GM19238 (cell line): Measurements from ENCODE around the gene TREML4.
A peak's percentile ranks its signal among the peaks of the same experiment; 100 is the strongest.
"Not testable (repeated sequence)": the region's sequence is repeated elsewhere in the genome, so short reads cannot be mapped to it uniquely, and the experiment has no call there.

Experiments used
- DNase-seq: peaks from one replicate; pipeline ENCODE4 v3.0.0; 2011; ENCODE audit warnings: low spot score; ENCODE audit not compliant: insufficient read length

The TREML4 gene, protein sequence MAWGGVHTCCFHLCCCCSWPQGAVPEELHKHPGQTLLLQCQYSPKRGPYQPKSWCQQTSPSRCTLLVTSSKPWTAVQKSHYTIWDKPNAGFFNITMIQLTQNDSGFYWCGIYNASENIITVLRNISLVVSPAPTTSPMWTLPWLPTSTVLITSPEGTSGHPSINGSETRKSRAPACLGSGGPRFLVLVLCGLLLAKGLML

DNA sequence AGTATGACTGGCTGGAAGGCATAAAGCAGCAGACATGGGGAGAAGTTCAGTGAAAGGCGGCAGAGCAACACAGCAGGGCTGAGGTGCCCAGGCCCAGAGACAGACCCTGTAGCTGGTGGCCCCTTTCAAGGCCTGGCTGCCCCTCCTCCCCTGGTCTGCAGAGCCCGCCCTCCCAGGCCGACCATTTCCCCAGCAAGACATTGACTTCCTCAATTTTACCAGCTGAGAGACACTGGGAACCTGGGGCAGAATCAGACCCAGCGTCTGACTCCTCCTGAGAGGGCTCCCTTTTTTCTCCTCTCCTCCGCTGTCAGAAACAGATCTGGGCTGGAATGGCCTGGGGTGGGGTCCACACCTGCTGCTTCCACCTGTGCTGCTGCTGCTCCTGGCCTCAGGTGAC is at the start of gene TREML4:
TSS of gene TREML4 (plus strand) at position 254 of the 400 bp plus-strand sequence. CDS start at position 333, 79 bp downstream.
- no peak for DNase-seq

DNA sequence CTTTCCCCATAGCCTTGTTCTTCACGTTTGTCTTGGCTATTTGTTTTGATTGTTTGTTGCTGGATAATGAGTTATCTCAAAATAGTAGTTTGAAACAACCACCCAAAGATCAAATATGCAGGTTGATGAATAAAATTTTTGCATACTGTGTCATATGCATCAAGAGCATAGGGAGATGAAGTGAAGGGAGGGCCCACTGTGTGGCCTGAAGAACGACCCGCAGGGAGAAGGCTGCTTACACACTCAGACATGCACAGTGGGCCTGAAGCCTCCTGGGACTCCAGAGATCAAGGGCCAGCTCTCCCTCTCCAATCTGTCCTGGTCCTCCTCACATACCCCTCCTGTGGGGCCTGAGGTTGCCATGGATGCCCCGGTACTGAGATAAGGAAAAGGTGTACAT is 49.0 kb upstream of the TREML4 start:
- DNase-seq: no peak

DNA sequence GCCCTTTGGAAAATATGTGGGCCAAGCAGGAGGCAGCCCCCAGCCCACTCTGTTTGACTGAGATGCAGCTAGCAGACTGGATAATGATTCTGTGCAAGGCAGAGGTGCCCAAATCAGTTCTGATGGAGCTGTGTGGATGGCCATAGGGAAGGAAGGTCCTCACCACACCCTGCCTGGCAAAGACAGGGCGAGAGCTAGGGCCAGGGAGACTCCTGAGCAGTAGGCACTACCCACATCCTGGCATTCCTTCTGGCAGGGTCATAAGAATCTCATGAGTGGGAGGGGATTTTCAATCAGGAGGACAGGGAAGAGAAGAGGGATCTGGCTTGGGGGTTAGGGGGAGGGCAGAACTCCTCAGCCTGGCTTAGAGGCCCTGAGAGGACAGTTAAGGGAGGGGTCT is 46.6 kb upstream of the TREML4 start:
- no peak for DNase-seq

DNA sequence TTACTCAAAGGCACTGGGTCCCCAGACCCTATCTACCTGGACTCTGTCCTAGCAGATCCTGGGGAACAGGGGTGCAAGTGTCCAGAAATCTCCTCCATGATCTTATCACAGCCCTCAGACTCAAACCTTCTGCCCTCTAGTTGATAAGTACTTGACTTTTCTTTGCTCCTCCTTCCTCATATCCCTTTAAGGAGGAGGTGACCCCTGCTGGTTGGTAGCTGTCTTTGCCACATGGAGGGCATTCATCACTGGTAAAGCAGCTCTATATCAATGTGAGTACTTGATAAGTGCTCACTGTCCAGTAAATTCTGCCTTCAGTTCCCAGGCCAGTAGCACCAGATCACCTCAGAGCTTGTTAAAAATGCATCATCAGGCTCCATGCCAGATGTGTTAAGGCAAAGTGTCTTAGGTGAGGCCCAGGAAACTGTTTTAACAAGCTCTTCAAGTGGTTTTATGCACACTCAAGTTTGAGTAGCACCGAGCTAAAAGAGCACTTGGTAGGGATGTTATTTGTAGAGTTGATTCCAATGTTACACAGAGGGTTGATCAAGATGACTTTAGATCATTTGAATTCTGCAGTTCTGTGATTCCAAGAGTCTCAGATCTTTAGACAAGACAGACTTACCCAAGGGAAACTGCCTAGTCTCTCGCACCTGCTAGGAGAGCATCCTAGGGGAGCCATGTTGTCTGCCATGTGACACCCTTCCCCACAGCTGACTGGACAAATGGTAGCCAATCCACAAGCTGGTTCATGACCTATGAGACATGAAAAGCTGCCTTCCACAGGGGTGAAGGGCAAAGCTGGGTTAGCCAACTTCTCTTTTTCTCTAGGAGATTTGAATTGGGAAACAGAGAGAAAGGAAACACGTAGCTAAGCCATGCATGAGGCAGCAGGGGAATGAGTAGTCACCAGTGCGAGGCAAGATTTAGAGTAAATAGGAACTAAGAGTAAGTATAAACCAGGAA is 45.8 kb upstream of the TREML4 start:
- peak; percentile 34 for DNase-seq

DNA sequence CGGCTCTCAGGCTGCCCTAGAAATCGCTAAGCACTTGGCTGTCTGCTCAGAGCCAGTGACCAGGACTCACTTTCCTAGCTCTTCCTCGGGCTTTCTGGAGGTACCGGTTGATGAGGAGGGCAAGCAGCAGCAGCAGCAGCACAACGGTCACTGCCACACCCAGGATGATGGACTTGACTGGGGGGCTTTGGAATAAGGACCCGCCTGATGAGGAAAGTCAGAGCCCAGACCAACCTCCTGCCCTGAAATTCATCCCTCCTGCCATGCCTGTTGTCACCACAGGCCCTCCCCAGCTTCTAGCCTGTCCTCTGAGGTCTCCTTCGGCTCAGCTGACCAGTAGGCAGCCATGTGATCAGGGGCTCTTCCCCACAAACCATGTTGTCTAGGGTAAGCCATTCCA is 43.4 kb upstream of the TREML4 start:
- no peak for DNase-seq

DNA sequence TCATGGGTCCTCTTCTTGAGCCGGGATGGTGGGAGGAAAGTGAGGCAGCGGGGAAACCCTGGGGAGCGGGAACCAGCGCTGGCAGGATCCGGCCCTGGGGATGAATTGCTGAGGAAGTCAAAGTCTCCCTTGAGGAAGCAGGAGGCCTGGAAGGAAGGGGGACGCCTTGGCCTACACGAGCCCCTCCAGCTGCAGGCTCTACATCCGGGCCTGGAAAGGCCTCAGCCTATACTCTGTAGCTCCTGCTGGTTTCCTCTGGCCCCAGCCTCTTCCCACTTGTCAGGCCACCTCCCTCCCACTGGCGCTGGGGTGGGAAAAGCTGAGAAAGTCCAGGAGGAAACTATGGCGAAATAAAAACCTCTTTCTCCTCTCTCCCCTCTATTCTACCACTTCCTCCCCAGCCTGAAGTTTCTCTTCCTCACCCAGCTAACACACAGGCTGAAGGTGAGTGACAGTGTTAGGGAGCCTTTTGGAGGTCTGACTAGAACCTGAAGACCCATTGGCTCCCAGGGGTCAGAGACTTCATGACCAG is 42.1 kb upstream of the TREML4 start:
- no peak for DNase-seq

DNA sequence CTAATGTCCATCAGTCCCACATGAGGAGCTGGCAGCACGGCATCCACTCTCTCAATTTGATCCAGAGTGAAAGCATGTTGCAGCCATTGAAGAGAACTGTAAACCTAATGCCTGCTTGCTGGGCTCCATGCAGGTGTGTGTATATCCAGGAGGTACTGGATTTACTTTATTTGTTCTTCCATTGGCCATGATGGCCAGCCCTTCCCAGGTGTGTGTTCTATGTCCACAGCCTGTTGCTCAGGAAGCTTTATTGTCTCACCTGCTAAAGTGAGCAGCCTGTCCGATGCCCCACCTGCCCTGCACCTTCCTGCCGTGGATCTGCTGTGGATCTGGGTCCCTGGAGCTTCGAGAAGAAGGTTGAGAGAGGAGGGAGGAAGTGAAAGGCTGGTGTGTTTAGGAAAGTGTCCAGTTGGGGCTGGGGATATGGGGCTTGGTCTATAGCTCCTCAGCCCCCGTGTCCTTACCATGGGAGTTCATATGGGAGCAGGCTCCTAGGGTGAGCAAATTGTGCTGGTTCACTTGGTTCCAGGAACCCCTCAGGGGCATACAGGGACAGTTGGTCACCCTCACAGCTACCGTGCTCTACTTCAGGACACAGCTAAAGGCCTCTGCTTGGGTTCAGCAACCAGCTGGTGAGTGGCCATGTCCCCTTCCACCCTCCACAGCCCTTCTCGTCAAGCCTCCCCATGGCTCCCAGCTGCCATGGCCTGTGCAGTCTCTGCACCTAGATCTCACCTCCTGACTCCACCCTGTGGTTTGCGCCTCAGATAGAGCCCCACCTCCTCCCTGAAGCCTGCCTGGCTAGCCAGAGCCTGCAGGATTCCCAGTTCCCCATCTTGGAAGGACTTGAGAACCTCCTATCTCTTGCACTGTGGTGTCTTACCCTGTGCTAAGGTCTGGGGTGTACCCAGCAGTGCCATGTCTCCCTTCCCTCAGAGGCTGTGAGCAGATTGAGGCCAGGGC is 39.9 kb upstream of the TREML4 start:
- DNase-seq: no peak

DNA sequence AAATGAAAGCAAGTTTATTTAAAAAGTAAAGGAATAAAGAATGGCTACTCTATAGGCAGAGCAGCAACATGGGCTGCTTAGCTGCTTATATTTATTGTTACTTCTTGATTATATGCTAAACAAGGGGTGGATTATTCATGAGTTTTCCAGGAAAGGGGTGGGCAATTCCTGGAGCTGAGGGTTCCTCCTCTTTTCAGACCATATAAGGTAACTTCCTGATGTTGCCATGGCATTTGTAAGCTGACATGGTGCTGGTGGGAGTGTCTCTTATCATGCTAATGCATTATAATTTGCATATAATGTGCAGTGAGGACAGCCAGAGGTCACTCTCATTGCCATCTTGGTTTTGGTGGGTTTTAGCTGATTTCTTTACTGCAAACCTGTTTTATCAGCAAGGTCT is 39.1 kb upstream of the TREML4 start:
- not testable (repeated sequence) for DNase-seq

DNA sequence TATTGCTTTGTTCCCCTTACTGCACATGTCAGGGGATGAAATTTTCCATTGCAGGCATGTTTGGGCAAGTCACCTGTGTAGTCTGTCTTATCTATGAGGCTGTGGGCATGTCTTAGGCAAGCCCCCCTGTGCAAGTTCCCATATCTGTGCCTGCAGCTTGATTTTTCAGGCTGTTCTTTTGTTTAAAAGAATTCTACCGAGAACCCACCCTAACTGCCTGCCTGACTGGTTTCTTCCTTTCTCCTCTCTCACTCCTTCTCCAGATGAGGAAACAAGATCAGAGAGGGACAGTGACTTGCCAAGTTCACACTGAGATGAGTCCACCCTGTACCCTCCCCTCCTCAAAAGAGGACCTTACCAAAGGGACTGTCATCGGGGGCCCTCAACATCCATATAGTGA is 38.2 kb upstream of the TREML4 start:
- DNase-seq: no peak

DNA sequence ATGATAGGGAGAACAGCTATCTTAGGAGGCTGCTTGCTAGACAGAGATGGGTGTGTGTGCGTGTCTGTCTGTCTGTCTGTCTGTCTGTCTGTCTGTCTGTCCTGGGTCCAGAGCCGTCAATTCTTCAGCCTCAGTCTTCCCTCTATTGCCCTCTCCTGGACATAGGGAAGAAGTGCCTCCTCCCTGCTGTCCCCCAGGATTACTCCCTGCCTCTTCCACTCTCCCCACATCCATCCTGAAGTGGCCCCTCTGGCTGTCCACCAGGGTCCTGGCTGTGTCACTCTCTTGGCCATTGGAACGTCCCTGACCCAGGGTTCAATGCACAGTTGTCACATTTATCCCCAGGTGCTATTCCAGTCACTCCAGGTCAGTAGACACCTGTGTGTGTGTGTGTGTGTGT is 37.4 kb upstream of the TREML4 start:
- DNase-seq: no peak

DNA sequence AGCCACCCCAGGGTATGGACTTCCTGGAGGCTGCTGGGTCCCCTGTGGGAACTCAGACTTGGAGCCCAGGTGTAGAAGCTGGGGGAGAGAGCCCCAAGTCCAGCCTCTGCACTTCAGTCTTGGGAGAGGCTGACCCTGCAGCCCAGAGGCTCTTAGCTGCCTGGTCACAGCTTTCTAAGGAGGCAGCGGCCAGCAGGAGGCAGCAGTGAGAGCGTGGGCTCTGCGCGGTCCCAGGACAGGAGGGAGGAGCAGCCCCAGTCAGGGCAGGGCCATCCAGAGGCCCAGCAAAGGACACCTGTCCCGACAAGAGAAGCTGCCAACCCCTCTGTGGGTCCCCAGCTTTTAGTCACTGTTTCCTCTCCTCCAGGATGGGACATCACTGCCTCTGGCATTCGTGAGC is 36.6 kb upstream of the TREML4 start:
- DNase-seq: no peak

DNA sequence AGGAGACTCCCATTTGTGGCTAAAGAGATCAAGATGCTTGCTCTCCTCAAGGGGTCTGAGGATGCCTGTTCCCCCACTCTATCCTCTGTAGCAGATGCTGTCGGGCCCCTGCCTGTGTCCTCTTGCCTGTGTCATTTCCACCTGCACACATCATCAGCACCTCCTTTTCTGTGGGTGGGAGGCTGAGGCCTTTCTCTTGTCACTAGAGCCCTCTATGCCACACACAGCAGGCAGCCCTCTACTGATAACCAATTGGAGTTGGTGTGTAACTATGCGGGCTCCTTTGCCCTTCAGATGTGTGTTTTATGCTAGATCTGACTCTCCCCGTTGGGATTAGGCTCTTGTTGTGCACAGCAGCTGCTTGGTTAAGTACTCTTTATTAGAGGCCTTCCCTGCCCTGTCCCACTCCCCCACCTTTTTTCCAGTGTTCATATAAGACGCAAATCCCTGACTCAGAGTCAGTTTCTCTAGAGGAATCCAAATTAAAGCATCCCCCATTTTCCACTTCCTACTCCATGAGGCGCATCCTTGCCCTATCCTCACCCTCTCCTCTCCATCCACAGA is 34.9 kb upstream of the TREML4 start:
- no peak for DNase-seq

DNA sequence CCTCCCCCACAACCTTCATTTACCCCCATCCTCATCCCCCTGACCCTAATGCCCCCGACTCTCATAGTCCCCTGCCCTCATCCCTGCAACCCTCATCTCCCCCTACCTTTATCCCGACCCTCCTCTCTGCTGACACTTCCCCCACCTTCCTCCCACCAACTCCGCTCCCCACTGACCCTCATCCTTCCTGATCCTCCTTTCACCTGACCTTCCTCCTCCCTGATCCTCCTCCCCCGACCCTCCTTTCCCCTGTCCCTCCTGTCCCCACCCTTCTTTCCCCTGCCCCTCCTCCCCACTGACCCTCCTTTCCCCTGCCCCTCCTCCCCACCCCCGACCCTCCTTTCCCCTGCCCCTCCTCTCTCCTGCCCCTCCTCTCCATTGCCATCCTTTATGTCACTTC is 34.3 kb upstream of the TREML4 start:
- DNase-seq: no peak

DNA sequence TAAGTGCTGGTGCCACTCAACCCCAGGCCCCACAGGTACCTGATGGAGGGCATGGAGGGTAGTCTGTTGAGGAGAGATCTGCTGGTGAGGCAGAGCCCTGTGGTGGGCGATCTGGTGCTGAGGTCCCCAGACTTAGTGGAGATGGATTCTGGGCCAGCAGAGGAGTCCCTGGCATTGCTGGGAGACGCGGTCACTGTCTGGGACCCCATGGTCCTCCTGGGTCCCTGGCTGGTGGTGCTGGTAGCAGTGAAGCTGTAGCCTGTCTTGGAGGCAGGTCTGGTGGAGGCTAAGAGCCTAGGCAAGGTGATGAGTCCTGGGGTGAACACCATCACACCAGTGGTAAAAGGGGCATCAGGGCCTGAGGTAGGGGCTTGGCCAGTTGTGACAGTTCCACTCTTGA is 33.8 kb upstream of the TREML4 start:
- no peak for DNase-seq

DNA sequence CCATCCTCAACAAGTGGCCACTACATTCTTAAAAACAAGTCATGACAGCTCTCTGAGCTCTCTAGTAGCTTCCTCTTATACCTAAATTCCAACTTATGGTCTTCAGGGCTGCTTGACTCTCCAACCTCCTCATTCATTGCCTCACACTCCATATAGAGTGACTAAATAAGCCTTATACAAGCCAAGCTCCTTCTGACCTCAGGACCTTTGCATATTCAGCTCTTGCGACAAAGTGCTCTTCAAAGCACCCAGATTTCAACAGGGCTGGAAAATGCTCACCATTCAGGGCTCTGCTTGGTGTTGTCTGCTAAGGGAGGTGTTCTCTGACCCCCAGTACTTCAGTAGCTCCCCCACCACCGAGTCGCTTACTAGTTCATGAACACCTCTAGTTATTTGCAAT is 30.9 kb upstream of the TREML4 start:
- no peak for DNase-seq

DNA sequence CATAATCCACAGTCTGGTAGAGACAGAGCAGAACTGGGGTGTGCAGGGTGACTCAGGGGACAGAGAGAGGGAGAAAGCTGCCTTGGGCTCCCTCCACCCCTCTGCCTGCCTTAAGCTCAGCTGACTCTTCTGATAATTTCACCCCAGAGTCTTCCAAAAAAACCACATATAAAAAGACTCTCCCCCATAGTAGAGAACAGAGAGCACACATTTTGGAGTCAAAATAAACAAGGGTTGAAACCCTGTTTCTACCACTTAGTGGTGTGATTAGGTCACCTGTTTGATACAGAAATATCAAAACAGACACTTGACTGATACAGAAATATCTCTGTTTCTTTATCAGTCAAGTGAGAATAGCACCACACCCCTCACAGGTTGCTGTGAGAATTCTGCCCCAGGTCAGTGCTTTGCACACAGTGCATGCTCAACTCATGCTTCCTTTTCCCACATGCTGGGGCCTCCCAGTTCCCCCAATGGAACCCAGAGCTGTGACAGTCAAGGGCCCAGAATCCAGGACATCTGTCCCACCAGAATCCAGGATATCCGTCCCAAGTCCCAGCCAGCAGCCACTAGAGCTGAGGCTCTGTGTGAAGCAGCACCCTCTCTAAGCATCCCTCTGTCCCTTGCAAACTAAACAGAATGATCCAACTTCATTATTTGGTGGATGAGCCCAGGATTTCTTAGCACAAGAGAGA is 28.4 kb upstream of the TREML4 start:
- no peak for DNase-seq

DNA sequence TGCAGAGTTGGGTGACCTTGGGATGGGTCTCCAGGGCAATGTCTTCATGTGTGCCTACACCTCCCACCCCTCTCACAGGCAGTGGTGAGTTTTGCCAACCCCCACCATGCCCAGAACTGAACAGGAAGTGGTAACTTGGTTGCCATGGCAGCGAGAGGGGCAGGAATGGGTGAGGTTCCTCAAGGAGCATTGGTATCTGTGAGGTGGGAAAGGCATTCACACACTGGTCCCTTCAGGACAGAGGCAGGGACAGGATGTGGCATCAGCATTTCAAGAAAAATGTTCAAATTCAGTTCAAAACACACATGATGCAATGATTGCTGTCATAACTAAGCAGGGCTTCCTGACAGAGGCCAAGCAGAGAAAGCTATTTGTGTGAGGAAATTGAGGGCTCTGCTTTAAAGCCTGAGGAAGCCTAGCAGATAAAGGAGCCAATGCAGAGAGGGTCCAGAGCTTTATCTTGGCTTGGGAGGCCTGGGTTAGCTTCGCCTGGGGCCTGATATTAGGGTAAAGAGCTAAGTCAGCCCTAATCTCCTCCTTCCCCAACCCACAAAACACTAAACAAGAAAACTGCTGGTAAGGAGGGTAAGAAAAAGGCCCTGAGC is 27.8 kb upstream of the TREML4 start:
- DNase-seq: no peak

DNA sequence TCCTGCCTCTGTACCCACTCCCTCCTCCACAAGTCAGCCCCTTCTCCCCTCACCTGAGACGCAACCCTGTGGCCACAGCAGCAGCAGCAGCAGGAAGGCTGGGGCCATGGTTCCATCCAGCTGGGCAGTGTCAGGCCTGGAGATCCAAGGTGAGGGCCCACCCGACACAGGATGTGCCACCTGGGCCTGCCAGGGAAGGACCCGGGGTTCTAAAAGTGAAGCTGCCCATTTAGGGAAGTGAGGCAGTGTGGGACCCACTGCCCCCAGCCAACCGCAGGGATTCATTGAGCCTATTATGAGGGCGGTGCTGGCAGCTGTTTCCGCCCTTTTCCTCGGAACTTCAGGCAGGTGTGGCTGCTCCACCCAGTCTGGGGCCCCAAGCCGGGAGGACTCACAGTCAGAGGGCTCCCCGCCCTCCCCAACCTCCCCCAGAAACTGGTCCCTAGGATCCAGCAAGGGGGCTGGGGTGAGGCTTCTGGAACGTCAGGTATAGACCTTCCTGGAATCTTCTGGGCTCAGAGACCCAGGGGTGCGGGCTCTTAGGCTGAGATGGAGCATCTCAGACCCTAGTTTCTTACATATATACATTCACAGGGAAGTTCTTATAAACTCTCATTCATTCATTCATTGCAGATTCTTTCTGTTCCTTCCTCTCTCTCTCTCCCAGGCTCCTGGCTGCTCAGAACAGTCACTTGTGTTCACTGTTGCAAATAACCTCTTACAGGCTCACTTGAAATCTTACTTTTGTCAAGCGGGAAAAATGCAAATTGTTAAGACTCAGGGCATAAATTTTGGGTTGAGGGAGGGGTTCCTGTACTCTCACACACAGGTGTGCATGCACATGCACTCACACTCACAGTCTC is 27.0 kb upstream of the TREML4 start, which contains the start of gene TREML2:
TSS of gene TREML2 (minus strand) at position 249 of the 863 bp plus-strand sequence. CDS start at position 108, 141 bp downstream.
- peak; percentile 16 for DNase-seq

DNA sequence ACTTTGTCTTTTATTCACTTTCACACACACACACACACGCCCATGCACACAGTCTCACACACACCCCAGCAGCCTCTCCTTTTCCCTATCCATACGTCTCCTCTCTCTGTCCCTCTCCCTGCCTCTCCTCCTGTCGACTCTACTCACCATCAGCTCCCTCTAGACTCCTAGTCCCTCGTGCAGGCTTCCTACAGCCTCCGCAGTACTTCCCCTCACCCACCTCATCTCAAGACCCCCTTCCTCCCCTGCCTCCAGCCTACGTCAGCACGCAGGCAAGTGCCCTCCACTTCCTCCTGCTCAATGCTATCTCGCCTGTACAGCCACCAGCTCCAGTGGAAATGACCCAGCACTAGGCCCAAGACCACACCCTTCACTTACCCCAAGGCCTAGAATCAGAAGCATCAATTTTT is 26.4 kb upstream of the TREML4 start:
- no peak for DNase-seq
